GM23338 (cell line): ENCODE results near the gene CD63. TPM values are rescaled to one million over a fixed set of nuclear protein-coding genes. Genes with fewer than 3 reads are reported as not detected.

Experiments used
- ATAC-seq: fragments of 200-7000 bp; cut with Tn5 transposase; 3 replicates; pipeline ENCODE4 v1.9.1; 2020
- DNase-seq: peaks from one replicate; pipeline ENCODE4 v3.0.0-alpha.2; 2015; ENCODE audit warnings: low spot score
- H2AFZ ChIP-seq: fragments of 200-600 bp; sonication (generic); 2 replicates; pipeline ENCODE4 v1.8.0; 2016; ENCODE audit warnings: antibody characterized with exemption, mild to moderate bottlenecking, moderate library complexity
- H3F3A ChIP-seq: fragments of 200-600 bp; sonication (generic); replicated peaks from 2 replicates; pipeline ENCODE4 v1.8.0; 2017; ENCODE audit warnings: antibody characterized with exemption, mixed run types, low read depth
- H3K27ac ChIP-seq: fragments of 200-600 bp; sonication (generic); 2 replicates; pipeline ENCODE4 v1.6.1; 2016; ENCODE audit warnings: low read depth
- H3K27me3 ChIP-seq: fragments of 200-600 bp; sonication (generic); 2 replicates; pipeline ENCODE4 v1.8.0; 2016; ENCODE audit warnings: mild to moderate bottlenecking, mixed run types, moderate library complexity; ENCODE audit not compliant: insufficient read depth
- H3K36me3 ChIP-seq: fragments of 200-600 bp; sonication (generic); 2 replicates; pipeline ENCODE4 v1.8.0; 2016; ENCODE audit warnings: mild to moderate bottlenecking; ENCODE audit not compliant: insufficient read depth
- H3K4me1 ChIP-seq: fragments of 200-600 bp; sonication (generic); 2 replicates; pipeline ENCODE4 v1.8.0; 2016; ENCODE audit warnings: mild to moderate bottlenecking, moderate library complexity; ENCODE audit not compliant: insufficient read depth
- H3K4me2 ChIP-seq: fragments of 200-600 bp; sonication (generic); 2 replicates; pipeline ENCODE4 v1.7.1; 2017; ENCODE audit warnings: mixed run types
- H3K4me3 ChIP-seq: fragments of 200-600 bp; sonication (generic); 2 replicates; pipeline ENCODE4 v1.6.1; 2016; ENCODE audit warnings: mixed run types
- H3K79me2 ChIP-seq: fragments of 200-600 bp; sonication (generic); replicated peaks from 2 replicates; pipeline ENCODE4 v1.8.0; 2017; ENCODE audit warnings: mild to moderate bottlenecking; ENCODE audit not compliant: insufficient read depth
- H3K9me2 ChIP-seq: fragments of 200-600 bp; sonication (generic); 2 replicates; pipeline ENCODE4 v1.8.0; 2017; ENCODE audit not compliant: insufficient read depth
- H4K20me1 ChIP-seq: fragments of 200-600 bp; sonication (generic); replicated peaks from 2 replicates; pipeline ENCODE4 v1.8.0; 2017; ENCODE audit warnings: mild to moderate bottlenecking; ENCODE audit not compliant: insufficient read depth
- H3K27ac Mint-ChIP-seq: 2 replicates; pipeline ENCODE4 v1.8.0; 2020; ENCODE audit warnings: inconsistent platforms, mild to moderate bottlenecking, moderate library complexity, mixed read lengths
- H3K27me3 Mint-ChIP-seq: 3 replicates; pipeline ENCODE4 v1.8.0; 2022; ENCODE audit warnings: low read depth, mild to moderate bottlenecking, moderate library complexity, mixed read lengths, inconsistent platforms; ENCODE audit not compliant: insufficient read depth, poor library complexity
- H3K36me3 Mint-ChIP-seq: 3 replicates; pipeline ENCODE4 v1.8.0; 2021; ENCODE audit warnings: low read depth, mild to moderate bottlenecking, inconsistent platforms, moderate library complexity, mixed read lengths
- H3K4me1 Mint-ChIP-seq: 3 replicates; pipeline ENCODE4 v1.8.0; 2020; ENCODE audit warnings: mild to moderate bottlenecking, inconsistent platforms, mixed read lengths
- H3K4me3 Mint-ChIP-seq: 3 replicates; pipeline ENCODE4 v1.8.0; 2021; ENCODE audit warnings: moderate library complexity, mild to moderate bottlenecking, inconsistent platforms, mixed read lengths
- H3K9me3 Mint-ChIP-seq: 3 replicates; pipeline ENCODE4 v1.8.0; 2020; ENCODE audit warnings: moderate library complexity, mild to moderate bottlenecking, inconsistent platforms, mixed read lengths
- CREB1 ChIP-seq: fragments of 250-450 bp; sonication (Bioruptor Pico); IDR thresholded peaks from 2 replicates; pipeline ENCODE4 v1.5.0; 2020; ENCODE audit warnings: low read depth, mild to moderate bottlenecking, moderate library complexity
- CTCF ChIP-seq, 2 experiments: fragments of 200-600 bp in 1 of 2; sonication (generic) in 1 of 2; conservative IDR thresholded peaks; 2 replicates each; pipeline versions ENCODE4 v1.5.1 to v1.6.1; 2016 to 2017; ENCODE audit warnings: antibody characterized with exemption in 2 of 2, low read depth in 2 of 2, mild to moderate bottlenecking in 2 of 2, moderate library complexity in 1 of 2
- ETS1 ChIP-seq: IDR thresholded peaks from 2 replicates; pipeline ENCODE4 v1.6.1; 2016; ENCODE audit warnings: antibody characterized with exemption
- EZH2 ChIP-seq: fragments of 200-600 bp; sonication (generic); IDR thresholded peaks from one replicate; pipeline ENCODE4 v1.8.0; 2017; ENCODE audit warnings: antibody characterized with exemption, mild to moderate bottlenecking, low read depth; ENCODE audit not compliant: unreplicated experiment
- EZH2phosphoT487 ChIP-seq: fragments of 200-600 bp; sonication (generic); IDR thresholded peaks from one replicate; pipeline ENCODE4 v1.8.1; 2018; ENCODE audit warnings: antibody characterized with exemption; ENCODE audit not compliant: unreplicated experiment
- JUNB ChIP-seq: IDR thresholded peaks from one replicate; pipeline ENCODE4 v1.6.1; 2016; ENCODE audit warnings: antibody characterized with exemption; ENCODE audit not compliant: unreplicated experiment
- NANOG ChIP-seq: IDR thresholded peaks from 2 replicates; pipeline ENCODE4 v1.6.1; 2016; ENCODE audit warnings: antibody characterized with exemption, borderline replicate concordance
- POLR2AphosphoS5 ChIP-seq: IDR thresholded peaks from 2 replicates; pipeline ENCODE4 v1.6.1; 2016; ENCODE audit warnings: antibody characterized with exemption, low read depth
- REST ChIP-seq: IDR thresholded peaks from one replicate; pipeline ENCODE4 v1.6.1; 2018; ENCODE audit warnings: antibody characterized with exemption; ENCODE audit not compliant: unreplicated experiment
- STAT1 ChIP-seq: IDR thresholded peaks from one replicate; pipeline ENCODE4 v1.6.1; 2016; ENCODE audit warnings: antibody characterized with exemption; ENCODE audit not compliant: unreplicated experiment
- ZNF114 ChIP-seq: fragments of 250-450 bp; sonication (Bioruptor Pico); IDR thresholded peaks from 2 replicates; pipeline ENCODE4 v1.5.0; 2020; ENCODE audit warnings: mild to moderate bottlenecking, moderate library complexity
- ZNF331 ChIP-seq: fragments of 250-450 bp; sonication (Bioruptor Pico); IDR thresholded peaks from 2 replicates; pipeline ENCODE4 v1.5.0; 2020; ENCODE audit warnings: low read depth, mild to moderate bottlenecking, moderate library complexity
- ZNF462 ChIP-seq: fragments of 250-450 bp; sonication (Bioruptor Pico); IDR thresholded peaks from 2 replicates; pipeline ENCODE4 v1.5.0; 2020; ENCODE audit warnings: mild to moderate bottlenecking, moderate library complexity
- polyA plus RNA-seq: library from polyadenylated mRNA; unstranded; fragments of >200 nt; fragmentation: Nextera tagmentation; extraction: Ambion mirVana; gene quantifications from 2 replicates; pipeline ENCODE4 v1.2.1, GENCODE V29; 2016
- total RNA-seq: library from RNA; depleted of rRNA; stranded (reverse); fragments of >200 nt; shearing (Covaris generic); gene quantifications from 2 replicates; pipeline ENCODE4 v1.2.3, GENCODE V29; 2014

Gene CD63
- total and polyA plus RNA-seq, 2 experiments from 2014 or later = 294 to 685 TPM

- H4K20me1 ChIP-seq = no peaks in the 10 kb centered on the region
- no peaks in the 10 kb centered on the region for H3K79me2 ChIP-seq
- ATAC-seq = no peak
- no peak for DNase-seq
- no peaks in the 10 kb centered on the region for H3K9me3 Mint-ChIP-seq
- H3K36me3 ChIP-seq = no peaks in the 10 kb centered on the region
- H3K4me1 ChIP-seq = no peaks in the 10 kb centered on the region
- no peak overlapping the region for H3K4me2 ChIP-seq
- H3K27me3 ChIP-seq = no peaks in the 10 kb centered on the region
- no peak overlapping the region for H3K4me3 Mint-ChIP-seq
- TF ChIP-seq CREB1 (CRISPR knock-in tag) = no peak
- no peak for TF ChIP-seq REST
- TF ChIP-seq NANOG = no peak
- TF ChIP-seq POLR2AphosphoS5 = no peak
- TF ChIP-seq JUNB = no peak
- TF ChIP-seq EZH2 = no peak
- no peak for TF ChIP-seq ETS1
- TF ChIP-seq STAT1 = no peak
- no peak for TF ChIP-seq ZNF462 (CRISPR knock-in tag)
- no peak for TF ChIP-seq ZNF114 (CRISPR knock-in tag)
- no peak for TF ChIP-seq CTCF (conservative IDR thresholded peaks at IDR 0.05; ENCODE audit: low read depth in 2 of 2)
- TF ChIP-seq ZNF331 = no peak
- TF ChIP-seq EZH2phosphoT487 = no peak
- H3K27me3 Mint-ChIP-seq = peaks cover 11% of the 10 kb centered on the region
- H3F3A ChIP-seq = no peaks in the 10 kb centered on the region
- no peak overlapping the region for H3K27ac ChIP-seq
- H3K9me2 ChIP-seq = no peaks in the 10 kb centered on the region
- peaks cover 28% of the 10 kb centered on the region for H3K36me3 Mint-ChIP-seq
- no peak overlapping the region for H3K27ac Mint-ChIP-seq
- H3K4me1 Mint-ChIP-seq = no peaks in the 10 kb centered on the region
- no peak overlapping the region for H3K4me3 ChIP-seq
- H2AFZ ChIP-seq = no peak overlapping the region
These were observed 34.2 kb downstream of the CD63 start for GRCh38 chr12:55694651-55695050.
